Keratinocyte (primary cell): ENCODE results near the gene HYPK. TPM values are rescaled to one million over a fixed set of nuclear protein-coding genes. Genes with fewer than 3 reads are reported as not detected.

Source experiments
- DNase-seq: peaks from one replicate; pipeline ENCODE4 v3.0.0-alpha.2; 2011; ENCODE audit warnings: low read depth, missing footprints, low spot score
- FAIRE-seq: peaks from 2 replicates; lab custom pipeline; 2011; peaks lifted over from hg19 to GRCh38; lab: Jason Lieb, UNC
- H2AFZ ChIP-seq: 2 replicates; pipeline ENCODE4 v1.6.0; 2012; ENCODE audit warnings: low read length, control low read depth, inconsistent platforms; ENCODE audit not compliant: control insufficient read depth
- H3K27ac ChIP-seq: 2 replicates; pipeline ENCODE4 v1.5.1; 2011; ENCODE audit warnings: low read length; ENCODE audit not compliant: control insufficient read depth, insufficient read depth
- H3K27me3 ChIP-seq: 3 replicates; pipeline ENCODE4 v1.6.0; 2011; ENCODE audit warnings: low read length; ENCODE audit not compliant: control insufficient read depth, insufficient read depth; ENCODE audit errors: extremely low read depth
- H3K36me3 ChIP-seq, 2 experiments: 2 replicates in 1 of 2; 3 replicates in 1 of 2; pipeline ENCODE4 v1.5.1; 2011; ENCODE audit warnings: low read length in 2 of 2, mild to moderate bottlenecking in 1 of 2; ENCODE audit not compliant: control insufficient read depth in 2 of 2, insufficient read depth in 2 of 2; ENCODE audit errors: extremely low read depth in 1 of 2
- H3K4me1 ChIP-seq: 3 replicates; pipeline ENCODE4 v1.5.1; 2011; ENCODE audit warnings: low read length; ENCODE audit not compliant: control insufficient read depth, insufficient read depth; ENCODE audit errors: extremely low read depth
- H3K4me2 ChIP-seq: 3 replicates; pipeline ENCODE4 v1.6.0; 2011; ENCODE audit warnings: low read depth, low read length; ENCODE audit not compliant: control insufficient read depth, insufficient read depth; ENCODE audit errors: extremely low read depth
- H3K4me3 ChIP-seq, 3 experiments: fragments of 200-600 bp in 1 of 3; sonication (generic) in 1 of 3; 2 replicates in 2 of 3; 3 replicates in 1 of 3; pipeline ENCODE4 v1.5.1; 2011 to 2016; ENCODE audit warnings: low read length in 3 of 3, mild to moderate bottlenecking in 3 of 3, control low read depth in 2 of 3, inconsistent platforms in 1 of 3, low read depth in 1 of 3, mixed read lengths in 1 of 3, mixed run types in 1 of 3, moderate library complexity in 1 of 3; ENCODE audit not compliant: control insufficient read depth in 2 of 3, insufficient read depth in 2 of 3; ENCODE audit errors: extremely low read depth in 1 of 3
- H3K79me2 ChIP-seq: 2 replicates; pipeline ENCODE4 v1.6.0; 2012; ENCODE audit warnings: low read length; ENCODE audit not compliant: control insufficient read depth, insufficient read depth
- H3K9ac ChIP-seq: 3 replicates; pipeline ENCODE4 v1.6.0; 2011; ENCODE audit warnings: low read length; ENCODE audit not compliant: control insufficient read depth, insufficient read depth; ENCODE audit errors: extremely low read depth
- H3K9me1 ChIP-seq: 3 replicates; pipeline ENCODE4 v1.6.0; 2011; ENCODE audit warnings: low read length; ENCODE audit not compliant: control insufficient read depth, insufficient read depth; ENCODE audit errors: extremely low read depth
- H3K9me3 ChIP-seq: 2 replicates; pipeline ENCODE4 v1.5.1; 2012; ENCODE audit warnings: low read depth, low read length; ENCODE audit not compliant: control insufficient read depth
- H4K20me1 ChIP-seq: 3 replicates; pipeline ENCODE4 v1.6.0; 2011; ENCODE audit warnings: low read length; ENCODE audit not compliant: control insufficient read depth, insufficient read depth; ENCODE audit errors: extremely low read depth
- CTCF ChIP-seq, 3 experiments: IDR thresholded peaks in 1 of 3; conservative IDR thresholded peaks in 1 of 3; optimal IDR thresholded peaks in 1 of 3; 2 replicates in 2 of 3; 3 replicates in 1 of 3; pipeline versions ENCODE3 to v1.5.1; 2011; ENCODE audit warnings: low read length in 3 of 3, mild to moderate bottlenecking in 3 of 3, moderate library complexity in 2 of 3, control low read depth in 1 of 3, inconsistent platforms in 1 of 3; ENCODE audit not compliant: insufficient read depth in 2 of 3; ENCODE audit errors: extremely low read depth in 1 of 3
- EZH2 ChIP-seq: IDR thresholded peaks from one replicate; pipeline ENCODE4 v1.6.1; 2012; ENCODE audit warnings: inconsistent platforms, mild to moderate bottlenecking, low read length, moderate library complexity
- dilution Hi-C: fragments of 300-500 bp; cut with MboI; formaldehyde crosslinking; loops from one replicate; pipeline ENCODE4 v1.7.0; 2020; ENCODE audit warnings: low sequenced_read_pairs; ENCODE audit not compliant: extremely low pct_ligation_motif_present
- polyA plus RNA-seq, 5 experiments: library from polyadenylated mRNA; depleted of rRNA in 3 of 5; stranded (reverse) in 3 of 5; stranded (forward) in 1 of 5; unstranded in 1 of 5; fragments of >200 nt; gene quantifications; 1 replicate in 1 of 5; 2 replicates in 3 of 5; 3 replicates in 1 of 5; pipeline versions ENCODE4 v1.2.1 to v1.2.3, GENCODE V29; 2011 to 2012; ENCODE audit warnings: missing spikeins in 2 of 5, low read depth in 1 of 5, low replicate concordance in 1 of 5

HYPK gene
- polyA plus RNA-seq, 1 donor (not counting 4 experiments of a cell fraction or from before 2014, with no cell fraction given), result 27.5 TPM

- H2AFZ ChIP-seq, result no peak overlapping the region
- no peak overlapping the region for H3K27ac ChIP-seq
- H3K27me3 ChIP-seq, result no peaks in the 10 kb centered on the region
- TF ChIP-seq EZH2 (no peak), CTCF (optimal IDR thresholded peaks at IDR 0.05 in 1 of 3, IDR thresholded peaks at IDR 0.05 in 1 of 3, conservative IDR thresholded peaks at IDR 0.05 in 1 of 3; ENCODE audit: extremely low read depth in 1 of 3, insufficient read depth in 2 of 3, low read length in 3 of 3) (no peak)
- H3K9me1 ChIP-seq, result no peaks in the 10 kb centered on the region
- H3K36me3 ChIP-seq, result peaks cover 23 to 43% of the 10 kb centered on the region in 2 experiments
- H3K4me3 ChIP-seq, result no peak overlapping the region
- H3K4me2 ChIP-seq, result no peak overlapping the region
- no peak overlapping the region for H3K9ac ChIP-seq
- FAIRE-seq (no peak), DNase-seq (no peak)
- no peaks in the 10 kb centered on the region for H4K20me1 ChIP-seq
- peaks cover 18% of the 10 kb centered on the region for H3K4me1 ChIP-seq
- dilution Hi-C loops, result no loop called here
- no peaks in the 10 kb centered on the region for H3K79me2 ChIP-seq
- no peaks in the 10 kb centered on the region for H3K9me3 ChIP-seq
Observed at GRCh38 chr15:43772624-43773023, 27.8 kb upstream of the HYPK start.

DNA sequence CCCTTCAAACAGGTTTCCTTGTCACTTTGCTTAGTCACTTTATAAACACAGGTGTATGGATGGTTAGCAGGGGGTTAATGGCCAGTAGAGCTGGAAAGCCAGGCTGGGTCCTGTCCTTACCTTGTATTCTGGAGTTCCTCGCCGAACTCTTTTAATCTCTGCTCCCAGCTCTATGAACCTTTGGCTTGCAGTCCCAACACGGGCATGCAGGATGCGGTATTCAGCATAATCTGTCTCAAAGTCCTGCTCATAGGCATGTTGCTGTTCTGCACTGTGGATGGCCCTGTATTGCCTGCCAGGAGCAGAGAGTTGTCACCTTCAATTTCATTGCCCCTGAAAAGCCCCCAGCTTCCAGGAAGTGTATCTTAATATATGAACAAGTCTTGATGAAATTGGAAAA lies 26.3 kb upstream of the HYPK start:
- dilution Hi-C loops, result no loop called here
- FAIRE-seq (no peak), DNase-seq (no peak)
- H3K79me2 ChIP-seq, result no peaks in the 10 kb centered on the region
- H4K20me1 ChIP-seq, result no peaks in the 10 kb centered on the region
- no peak for TF ChIP-seq CTCF (optimal IDR thresholded peaks at IDR 0.05 in 1 of 3, IDR thresholded peaks at IDR 0.05 in 1 of 3, conservative IDR thresholded peaks at IDR 0.05 in 1 of 3; ENCODE audit: extremely low read depth in 1 of 3, insufficient read depth in 2 of 3, low read length in 3 of 3)
- no peak for TF ChIP-seq EZH2
- H3K36me3 ChIP-seq, result peaks cover 15 to 36% of the 10 kb centered on the region in 2 experiments
- H3K4me1 ChIP-seq, result peaks cover 20% of the 10 kb centered on the region
- no peaks in the 10 kb centered on the region for H3K9me1 ChIP-seq
- no peak overlapping the region for H3K4me2 ChIP-seq
- no peak overlapping the region for H2AFZ ChIP-seq
- H3K4me3 ChIP-seq, result no peak overlapping the region
- H3K27me3 ChIP-seq, result no peaks in the 10 kb centered on the region
- H3K27ac ChIP-seq, result no peak overlapping the region
- no peak overlapping the region for H3K9ac ChIP-seq
- no peaks in the 10 kb centered on the region for H3K9me3 ChIP-seq
